ENCODE measurements around the gene RBM10.

Gene RBM10

DNA sequence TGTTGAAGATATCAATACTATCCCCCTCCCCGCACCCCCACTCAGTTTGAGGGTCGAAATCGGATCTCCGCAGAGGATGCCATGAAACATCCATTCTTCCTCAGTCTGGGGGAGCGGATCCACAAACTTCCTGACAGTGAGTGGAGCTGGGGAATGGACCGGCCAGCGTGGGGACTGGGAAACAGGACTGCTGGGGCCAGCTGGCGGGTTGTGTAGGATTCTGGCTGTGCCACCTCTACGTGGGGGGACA, 82.2 kb downstream of the RBM10 start:
- Mint-ChIP-seq H3K27me3 (no peaks in the 10 kb centered on the region), H3K4me3 (no peak overlapping the region), H3K27ac (no peak overlapping the region), H3K4me1 (peaks cover 22% of the 10 kb centered on the region), H3K9me3 (no peaks in the 10 kb centered on the region)
- no peak for ATAC-seq
- no peak for DNase-seq

DNA sequence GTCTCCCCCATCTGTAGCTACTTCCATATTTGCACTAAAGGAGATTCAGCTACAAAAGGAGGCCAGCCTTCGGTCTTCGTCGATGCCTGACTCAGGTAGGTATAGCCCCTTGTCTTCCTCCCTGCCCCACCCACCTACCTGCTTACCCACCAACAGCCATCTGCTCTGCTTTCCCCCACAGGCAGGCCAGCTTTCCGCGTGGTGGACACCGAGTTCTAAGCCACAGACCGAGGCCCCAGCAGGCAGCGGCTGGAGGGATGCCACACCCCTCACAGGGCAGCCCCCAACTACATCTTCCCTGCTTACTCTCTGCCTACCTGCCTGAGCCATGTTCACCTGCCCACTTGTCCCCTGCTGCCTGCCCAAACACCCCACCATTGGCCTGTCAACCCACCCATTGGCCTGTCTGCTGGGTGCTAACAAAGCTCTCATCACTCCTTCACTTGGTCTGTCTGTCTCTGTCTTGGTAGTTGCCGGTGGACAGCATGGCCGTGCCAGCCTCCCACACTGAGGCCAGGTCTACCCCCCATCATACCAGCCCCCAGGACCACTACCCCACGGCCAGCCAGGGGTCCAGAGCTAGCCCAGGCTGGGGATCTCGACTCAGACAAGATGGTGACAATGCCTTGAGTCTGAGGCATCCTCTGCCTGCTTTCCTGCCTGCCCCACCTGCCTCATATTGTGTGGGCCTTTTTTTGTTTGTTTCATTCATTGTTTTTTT, 83.7 kb downstream of the RBM10 start:
- no peak for ATAC-seq
- DNase-seq = no peak
- Mint-ChIP-seq H3K4me3 (no peak overlapping the region), H3K4me1 (peaks cover 19% of the 10 kb centered on the region), H3K9me3 (no peaks in the 10 kb centered on the region), H3K27ac (peak overlapping the region in 1 of 2 donors; percentile 85), H3K27me3 (no peaks in the 10 kb centered on the region)

DNA sequence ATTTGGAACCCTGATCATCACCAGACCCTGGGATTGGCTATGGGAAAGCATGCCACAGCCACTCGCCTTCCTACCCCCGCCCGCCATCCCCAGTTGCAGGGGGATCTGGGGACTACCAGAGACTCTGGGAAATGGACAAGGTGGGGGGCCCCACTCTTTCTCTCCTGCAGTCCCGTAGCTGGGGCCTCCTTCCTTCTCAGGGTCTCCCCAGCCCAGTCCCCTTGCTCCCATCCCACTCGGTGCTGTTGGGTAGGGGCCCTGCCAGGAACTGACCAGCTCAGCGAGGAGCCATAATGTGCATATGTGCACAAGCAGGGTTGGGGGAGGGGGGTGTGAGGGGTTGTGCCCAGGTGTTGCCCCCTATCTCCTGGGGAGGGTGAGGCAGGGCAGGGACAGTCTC, 84.4 kb downstream of the RBM10 start:
- ATAC-seq (no peak), DNase-seq (no peak)
- peaks cover 14% of the 10 kb centered on the region for H3K4me1 Mint-ChIP-seq
- no peak overlapping the region for H3K4me3 Mint-ChIP-seq
- H3K27me3 Mint-ChIP-seq = no peaks in the 10 kb centered on the region
- H3K9me3 Mint-ChIP-seq = no peaks in the 10 kb centered on the region
- H3K27ac Mint-ChIP-seq = no peak overlapping the region

DNA sequence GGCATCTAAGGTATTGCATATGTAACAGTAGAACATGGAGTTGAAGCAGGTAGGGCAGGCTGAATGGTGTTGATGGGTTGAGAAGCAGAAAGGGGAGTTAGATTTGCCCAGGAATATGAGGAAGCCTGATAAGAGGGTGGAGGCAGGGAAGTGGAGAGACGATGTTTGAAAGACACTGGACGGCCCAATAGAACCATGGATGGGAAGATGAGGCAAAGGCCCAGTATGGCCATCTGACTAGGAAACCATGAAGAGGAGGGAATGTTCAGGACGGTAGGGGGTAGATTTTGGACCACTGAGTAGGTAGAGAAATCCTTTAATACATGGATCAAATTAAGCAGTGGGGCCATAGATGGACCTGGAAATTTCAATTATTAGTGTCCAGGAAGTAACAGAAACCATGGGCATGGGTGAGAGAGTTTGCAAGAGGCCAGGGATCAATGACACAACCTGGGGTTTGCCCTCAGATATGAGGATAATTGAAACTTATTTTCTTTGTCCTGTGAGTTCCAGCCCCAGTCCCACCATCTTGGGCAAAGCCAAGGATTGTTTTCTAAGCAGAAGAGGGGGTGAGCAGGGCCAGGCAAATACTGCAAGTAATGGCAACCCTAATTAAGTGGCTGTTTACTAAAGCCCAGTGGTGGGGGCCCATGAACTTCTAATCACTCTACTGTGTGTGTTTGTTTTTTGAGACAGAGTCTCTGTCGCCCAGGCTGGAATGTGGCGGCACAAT, 85.3 kb downstream of the RBM10 start:
- no peaks in the 10 kb centered on the region for H3K9me3 Mint-ChIP-seq
- H3K27ac Mint-ChIP-seq = no peak overlapping the region
- H3K4me1 Mint-ChIP-seq = peaks cover 16% of the 10 kb centered on the region
- ATAC-seq (no peak), DNase-seq (no peak)
- no peak overlapping the region for H3K4me3 Mint-ChIP-seq
- H3K27me3 Mint-ChIP-seq = no peaks in the 10 kb centered on the region

DNA sequence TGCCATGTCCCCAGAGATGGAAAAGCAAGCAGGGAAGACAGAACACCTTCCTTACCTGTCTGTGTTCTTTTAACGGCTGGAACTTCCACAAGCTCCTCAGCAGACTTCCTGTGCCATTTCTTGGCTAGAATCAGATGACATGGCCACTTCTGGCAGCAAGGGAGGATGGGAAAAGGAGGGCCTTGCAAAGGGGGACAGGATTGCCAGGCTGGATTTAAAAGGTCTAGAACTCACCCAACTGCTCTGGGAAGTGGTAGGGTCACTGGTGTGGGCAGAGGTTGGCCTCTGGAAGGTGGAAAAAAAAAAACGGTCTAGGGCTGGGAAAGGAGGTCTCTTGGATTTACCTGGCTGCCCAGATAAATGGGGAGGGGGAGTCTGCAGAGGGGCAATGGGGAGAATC, 86.1 kb downstream of the RBM10 start:
- ATAC-seq = no peak
- H3K27ac Mint-ChIP-seq = peak overlapping the region; percentile 50 to 69
- peaks cover 24% of the 10 kb centered on the region for H3K4me1 Mint-ChIP-seq
- H3K27me3 Mint-ChIP-seq = no peaks in the 10 kb centered on the region
- no peak overlapping the region for H3K4me3 Mint-ChIP-seq
- H3K9me3 Mint-ChIP-seq = no peaks in the 10 kb centered on the region
- no peak for DNase-seq

DNA sequence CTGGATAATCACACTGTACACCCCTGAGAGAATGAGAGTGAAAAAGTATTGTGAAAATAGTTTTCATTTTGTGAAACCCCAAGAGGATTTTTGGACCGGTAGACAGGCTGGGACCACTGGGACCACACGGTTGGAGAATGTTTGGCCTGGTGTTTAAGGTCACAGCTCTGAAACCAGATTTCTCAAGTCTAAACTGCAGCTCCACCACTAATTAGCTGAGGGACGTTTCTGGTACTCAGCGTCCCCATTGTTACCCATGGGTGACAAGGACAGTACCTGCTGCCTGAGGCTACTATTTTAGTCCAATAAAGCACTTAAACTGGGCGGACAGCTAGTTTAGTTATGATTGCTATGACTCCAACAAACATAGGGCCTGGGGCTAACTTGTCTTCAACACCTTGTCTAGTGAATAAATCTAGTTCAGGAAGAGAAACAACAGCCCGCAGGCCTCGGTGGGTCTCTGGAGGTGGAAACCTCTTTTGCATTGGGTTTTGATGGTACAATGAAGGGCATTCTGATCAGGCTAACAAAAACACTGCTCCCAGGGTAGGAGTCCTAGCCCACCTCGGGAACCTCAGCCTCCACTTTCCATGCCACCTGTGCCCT, 87.3 kb downstream of the RBM10 start:
- H3K27me3 Mint-ChIP-seq = no peaks in the 10 kb centered on the region
- H3K4me1 Mint-ChIP-seq = peaks cover 29% of the 10 kb centered on the region
- DNase-seq = no peak
- H3K9me3 Mint-ChIP-seq = no peaks in the 10 kb centered on the region
- H3K4me3 Mint-ChIP-seq = peak overlapping the region; percentile 96 to 99
- H3K27ac Mint-ChIP-seq = peak overlapping the region; percentile 98 to 99
- no peak for ATAC-seq

DNA sequence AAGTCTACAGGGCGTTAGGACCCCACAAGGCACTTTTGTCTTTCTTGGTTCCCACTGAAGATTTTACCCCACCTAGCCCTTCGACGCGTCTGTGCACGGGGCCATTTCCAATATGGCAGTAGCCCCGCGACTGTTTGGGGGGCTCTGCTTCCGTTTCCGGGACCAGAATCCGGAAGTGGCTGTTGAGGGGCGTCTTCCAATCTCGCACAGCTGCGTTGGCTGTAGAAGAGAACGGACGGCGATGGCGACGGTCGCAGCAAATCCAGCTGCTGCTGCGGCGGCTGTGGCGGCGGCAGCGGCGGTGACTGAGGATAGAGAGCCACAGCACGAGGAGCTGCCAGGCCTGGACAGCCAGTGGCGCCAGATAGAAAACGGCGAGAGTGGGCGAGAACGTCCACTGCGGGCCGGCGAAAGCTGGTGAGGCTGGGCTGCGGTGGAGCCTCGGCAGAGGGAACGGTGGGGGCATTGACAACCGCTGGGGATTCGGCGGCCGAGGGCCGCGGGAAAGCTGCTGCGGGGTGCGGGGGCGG, 87.8 kb downstream of the RBM10 start, which contains the start of gene USP11:
TSS of gene USP11 (plus strand) at position 207 of the 530 bp plus-strand sequence. CDS start at position 242, 35 bp downstream.
- Mint-ChIP-seq H3K9me3 (no peaks in the 10 kb centered on the region), H3K27me3 (no peaks in the 10 kb centered on the region), H3K4me3 (peak within 1 kb of the TSS; percentile 96 to 99), H3K4me1 (peaks cover 34% of the 10 kb centered on the region), H3K27ac (peak within 1 kb of the TSS; percentile 98 to 99)
- DNase-seq (peak; percentile 59 to 68), ATAC-seq (peak; percentile 57)

DNA sequence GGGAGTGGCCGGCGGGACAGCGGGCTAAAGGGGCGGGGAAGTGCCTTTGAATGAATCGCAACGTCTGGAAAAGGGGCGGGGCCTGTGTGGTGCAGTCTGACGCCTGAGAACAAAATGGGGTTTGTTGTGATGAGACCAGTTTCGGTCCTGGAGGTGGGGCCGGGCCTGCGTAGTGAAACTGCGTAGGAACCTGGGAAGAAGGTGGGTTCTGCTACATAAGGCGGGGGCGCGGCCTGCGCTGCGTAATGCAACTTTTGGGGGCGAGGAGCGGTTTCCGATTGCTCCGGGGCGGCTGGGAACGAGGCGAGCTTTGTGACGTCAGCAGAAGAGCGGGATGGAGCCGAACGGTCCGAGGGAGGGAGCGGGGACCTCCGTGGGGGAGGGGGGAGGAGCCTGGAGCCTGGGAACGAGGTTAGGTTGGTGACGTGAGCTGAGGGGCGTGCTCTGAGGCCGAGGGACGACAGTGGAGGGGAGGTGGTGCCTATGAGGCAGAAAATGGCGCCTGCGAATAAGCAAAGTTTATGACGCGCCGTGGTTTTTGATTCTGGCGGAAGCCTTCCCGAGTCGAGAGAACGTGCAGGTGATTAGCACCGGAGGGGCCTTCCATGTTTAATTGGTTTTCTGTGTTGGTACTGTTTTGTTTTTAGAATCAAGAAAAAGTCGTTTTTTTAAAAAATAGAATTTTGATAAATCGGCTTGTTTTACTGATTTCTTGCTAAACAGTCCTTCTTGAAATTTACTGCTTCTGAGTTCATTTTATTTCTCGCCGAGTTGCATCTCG, 88.5 kb downstream of the RBM10 start:
- peak overlapping the region; percentile 96 to 99 for H3K4me3 Mint-ChIP-seq
- H3K27ac Mint-ChIP-seq = peak overlapping the region; percentile 98 to 99
- peak; percentile 94 for ATAC-seq

DNA sequence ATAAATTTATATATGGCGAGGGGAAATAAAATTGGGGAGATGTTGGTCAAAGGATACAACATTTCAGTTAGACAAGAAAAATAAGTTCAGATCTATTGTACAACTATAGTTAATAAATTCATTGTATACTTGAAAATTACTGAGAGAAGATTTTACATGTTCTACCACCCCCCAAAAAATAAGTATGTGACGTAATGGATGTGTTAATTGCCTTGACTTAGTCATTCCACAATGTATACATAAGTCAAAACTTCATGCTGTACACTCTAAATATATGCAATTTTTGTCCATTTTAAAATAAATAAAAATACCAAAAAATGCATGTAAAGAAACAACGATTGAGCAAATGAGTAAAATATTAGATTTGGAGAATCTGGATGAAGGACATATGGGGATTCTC, 89.6 kb downstream of the RBM10 start:
- DNase-seq = no peak
- H3K27ac Mint-ChIP-seq = peak overlapping the region; percentile 80 to 88
- H3K9me3 Mint-ChIP-seq = no peaks in the 10 kb centered on the region
- H3K27me3 Mint-ChIP-seq = no peaks in the 10 kb centered on the region
- ATAC-seq = no peak
- peaks cover 34% of the 10 kb centered on the region for H3K4me1 Mint-ChIP-seq
- peak overlapping the region; percentile 57 to 96 for H3K4me3 Mint-ChIP-seq

More for the DNA sequence above, 88.5 kb downstream of the RBM10 start:
- Mint-ChIP-seq H3K27me3 (no peaks in the 10 kb centered on the region), H3K9me3 (no peaks in the 10 kb centered on the region), H3K4me1 (peaks cover 34% of the 10 kb centered on the region)
- peak; percentile 89 to 97 for DNase-seq

DNA sequence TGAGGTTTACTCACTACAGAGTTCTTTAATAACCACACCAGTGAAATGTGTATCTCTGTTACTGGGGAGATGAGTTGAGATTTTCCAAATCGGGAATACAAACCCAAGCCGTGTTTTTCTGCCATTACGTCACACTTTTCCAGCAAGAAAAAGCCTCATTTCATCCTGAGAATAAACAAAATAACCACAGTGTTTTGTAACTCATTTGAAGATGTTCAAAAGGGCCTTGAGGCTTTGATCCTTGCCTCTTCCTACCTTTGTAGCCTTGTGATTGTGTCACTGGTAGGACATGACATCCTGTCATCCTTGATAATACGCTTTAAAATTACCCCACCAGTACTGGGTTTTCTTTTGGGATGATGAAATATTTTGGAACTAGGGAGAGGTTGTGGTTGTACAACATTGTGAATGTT, 90.7 kb downstream of the RBM10 start:
- DNase-seq (no peak), ATAC-seq (no peak)
- Mint-ChIP-seq H3K27me3 (no peaks in the 10 kb centered on the region), H3K9me3 (no peaks in the 10 kb centered on the region), H3K4me3 (peak overlapping the region; percentile 48 to 85), H3K4me1 (peaks cover 29% of the 10 kb centered on the region), H3K27ac (peak overlapping the region in 1 of 2 donors; percentile 89)
